ENCODE data around the gene STXBP6.
A peak's percentile ranks its signal among the peaks of the same experiment; 100 is the strongest.
"Not testable (repeated sequence)": the region's sequence is repeated elsewhere in the genome, so short reads cannot be mapped to it uniquely, and the experiment has no call there.

The STXBP6 gene

DNA sequence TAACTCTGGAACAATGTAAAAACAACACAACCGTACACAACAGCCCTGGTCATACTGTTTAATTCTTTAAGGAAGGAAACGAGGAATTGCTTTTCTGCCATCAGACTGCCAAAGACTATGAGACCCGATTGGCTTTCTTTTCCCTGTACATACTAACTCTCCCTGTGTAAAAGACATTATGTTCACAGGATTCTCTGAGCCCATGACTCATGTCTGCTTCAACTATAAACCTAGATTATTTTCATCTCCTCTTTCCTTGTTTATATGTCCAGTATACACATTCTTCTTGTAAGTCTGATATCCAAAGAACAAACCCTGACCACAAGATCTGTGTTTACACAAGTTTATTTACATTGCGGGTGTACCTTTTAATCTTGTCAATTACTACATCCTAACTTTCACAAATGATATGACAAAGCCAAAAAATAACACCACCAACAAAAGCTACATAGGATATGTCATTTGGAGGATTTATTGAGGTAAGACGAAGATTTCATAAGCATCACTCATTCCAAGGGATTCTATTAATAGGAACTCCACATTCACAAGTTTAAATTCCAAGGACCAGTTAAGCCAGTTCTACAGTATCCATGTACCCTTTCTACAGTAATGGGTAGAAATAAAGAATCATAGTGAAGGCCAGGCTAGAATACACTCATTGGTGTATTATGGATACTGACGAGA, 67.3 kb downstream of the STXBP6 start:
- DNase-seq = no peak

DNA sequence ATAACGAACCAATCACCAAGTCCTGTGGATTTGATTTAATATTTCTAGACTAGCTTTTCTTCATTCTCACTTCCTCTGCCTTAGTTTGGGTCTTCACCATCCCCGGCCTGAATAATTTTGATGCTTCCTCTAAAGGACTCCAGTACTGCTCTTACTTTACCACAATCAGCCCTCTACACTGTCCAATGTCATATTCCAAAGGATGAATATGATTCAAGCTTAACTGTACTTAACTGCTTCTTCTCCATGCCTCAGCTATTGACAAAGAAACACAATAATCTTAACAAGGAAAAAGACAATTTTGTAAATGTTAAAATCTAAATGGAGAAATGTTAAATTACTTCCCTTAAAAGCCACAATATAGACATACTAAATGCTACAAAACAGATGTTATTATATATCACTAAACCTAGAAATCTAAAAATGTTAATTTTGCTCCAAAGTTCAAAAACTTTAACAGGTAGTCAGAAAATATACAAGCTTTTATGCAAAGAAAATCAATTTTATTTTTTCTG, 70.2 kb downstream of the STXBP6 start:
- no peak for DNase-seq

DNA sequence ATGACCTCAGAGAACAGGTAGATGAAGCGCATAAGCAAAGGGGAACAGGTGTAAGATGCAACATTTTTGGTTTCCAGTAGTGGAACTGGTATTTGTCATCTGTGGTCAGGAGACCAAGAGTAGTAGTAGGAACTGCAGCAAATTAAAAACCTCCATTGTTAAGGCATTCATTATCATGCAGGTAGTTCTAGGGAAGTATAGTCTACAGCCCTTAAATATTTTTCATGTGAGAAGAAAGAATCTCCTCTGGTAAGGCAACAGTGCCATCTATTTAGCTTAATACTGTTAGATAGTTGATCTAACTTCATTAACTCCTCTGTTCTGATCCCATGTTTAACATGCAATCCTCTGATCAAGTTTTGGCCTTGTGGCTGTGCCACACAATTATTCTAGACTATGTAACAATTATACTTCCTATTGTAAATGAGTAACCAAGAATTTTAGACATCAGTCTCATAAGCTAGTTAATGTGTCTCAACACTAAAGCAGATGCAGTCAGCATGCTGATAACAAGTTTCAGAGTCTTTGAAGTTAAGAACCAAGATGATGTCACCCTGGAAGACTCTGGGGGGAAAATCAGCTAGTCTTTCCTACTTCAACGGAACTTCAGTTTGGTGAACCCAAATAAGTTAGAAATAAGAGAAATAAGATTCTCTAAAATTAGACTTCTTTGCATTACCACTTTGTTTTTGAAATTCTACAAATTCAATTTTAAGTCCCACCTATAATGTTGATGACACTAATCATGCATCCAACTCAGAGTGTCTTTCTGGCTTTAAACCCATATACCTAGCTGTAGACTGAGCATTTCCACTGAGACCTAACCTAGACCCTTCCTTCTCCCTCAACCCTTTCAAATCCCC, 70.9 kb downstream of the STXBP6 start:
- DNase-seq = no peak

DNA sequence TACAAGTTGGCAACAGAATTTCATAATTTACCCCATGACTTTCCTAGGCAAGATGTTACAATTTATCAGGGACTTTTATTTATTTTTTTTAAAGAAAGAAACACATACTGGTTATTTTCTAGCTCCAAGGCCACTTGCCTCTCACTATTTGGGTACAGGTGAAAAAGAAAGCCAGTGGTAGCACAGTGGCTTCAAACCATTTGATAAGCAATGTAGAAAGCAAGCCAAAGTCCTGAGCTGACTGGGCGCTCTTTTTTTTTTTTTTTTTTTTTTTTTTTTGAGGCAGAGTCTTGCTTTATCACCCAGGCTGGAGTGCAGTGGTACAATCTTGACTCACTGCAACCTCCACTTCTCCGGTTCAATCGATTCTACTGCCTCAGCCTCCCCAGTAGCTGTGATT, 73.3 kb downstream of the STXBP6 start:
- DNase-seq = no peak

DNA sequence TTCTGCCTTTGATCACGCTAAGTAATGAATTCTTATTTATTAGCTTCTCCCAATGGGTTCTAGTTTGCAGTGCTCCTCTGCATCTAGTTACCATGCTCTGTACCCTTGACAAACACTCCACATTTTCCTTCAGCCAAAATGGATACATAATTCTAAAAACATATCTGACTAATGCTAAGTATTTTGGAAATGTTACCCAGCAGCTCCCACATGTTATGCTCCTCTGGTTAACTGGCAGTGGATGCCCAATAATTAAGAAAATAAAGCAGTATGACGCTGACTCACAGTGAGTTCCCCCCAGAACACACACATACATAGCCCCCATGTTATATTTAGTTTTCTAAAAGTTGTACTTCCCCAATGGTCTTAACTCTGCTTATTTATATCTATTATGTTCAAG, 74.6 kb downstream of the STXBP6 start:
- DNase-seq = no peak

DNA sequence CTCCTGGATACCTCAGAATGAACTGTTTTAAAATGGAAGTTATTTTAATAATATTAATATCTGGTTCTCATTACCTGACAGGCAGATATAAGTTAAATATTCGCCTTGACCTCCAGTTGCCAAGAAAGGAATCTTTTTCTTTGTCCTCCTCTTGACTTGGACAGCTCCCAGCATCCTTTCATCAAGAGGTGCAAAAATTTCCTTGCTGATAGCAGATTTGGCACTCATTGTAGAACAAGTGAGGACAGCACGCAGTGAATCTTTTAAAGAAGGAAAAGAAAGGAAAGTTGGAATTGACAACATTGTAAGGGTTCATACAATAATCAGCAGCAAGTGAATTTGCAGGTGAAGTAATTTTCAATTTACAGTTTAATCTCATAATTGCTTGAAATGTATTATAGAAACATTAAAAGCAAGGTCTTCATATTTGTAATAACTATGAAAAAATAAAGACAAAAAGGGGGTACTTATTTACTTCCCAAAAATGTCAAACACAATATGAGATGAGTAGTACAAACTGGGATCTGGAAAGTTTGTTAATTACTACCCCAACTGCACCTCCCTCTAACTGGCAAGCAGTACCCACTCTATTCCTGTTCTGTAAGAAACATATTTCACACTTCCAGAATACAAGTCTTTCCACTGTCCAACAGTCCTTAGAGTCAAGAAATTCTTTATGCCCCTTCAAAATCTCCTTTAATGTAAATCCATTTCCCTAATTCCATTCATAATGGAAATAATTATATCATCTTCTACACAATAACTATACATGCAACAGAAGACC, 75.2 kb downstream of the STXBP6 start:
- no peak for DNase-seq

DNA sequence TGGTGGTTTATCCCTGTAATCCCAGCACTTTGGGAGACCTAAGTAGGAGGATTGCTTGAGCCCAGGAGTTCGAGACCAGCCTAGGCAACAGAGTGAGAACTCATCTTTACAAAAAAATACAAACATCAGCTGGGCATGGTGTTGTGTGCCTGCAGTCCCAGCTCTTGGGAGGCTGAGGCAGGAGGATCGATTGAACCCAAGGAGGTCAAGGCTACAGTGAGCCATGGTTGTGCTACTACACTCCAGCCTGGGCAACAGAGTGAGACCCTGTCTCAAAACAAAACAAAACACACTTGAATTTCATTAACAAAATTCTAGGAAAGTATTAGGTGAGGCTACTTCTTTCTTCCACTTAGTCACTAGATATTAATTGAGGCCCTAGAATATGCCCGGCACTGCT, 77.1 kb downstream of the STXBP6 start:
- no peak for DNase-seq

DNA sequence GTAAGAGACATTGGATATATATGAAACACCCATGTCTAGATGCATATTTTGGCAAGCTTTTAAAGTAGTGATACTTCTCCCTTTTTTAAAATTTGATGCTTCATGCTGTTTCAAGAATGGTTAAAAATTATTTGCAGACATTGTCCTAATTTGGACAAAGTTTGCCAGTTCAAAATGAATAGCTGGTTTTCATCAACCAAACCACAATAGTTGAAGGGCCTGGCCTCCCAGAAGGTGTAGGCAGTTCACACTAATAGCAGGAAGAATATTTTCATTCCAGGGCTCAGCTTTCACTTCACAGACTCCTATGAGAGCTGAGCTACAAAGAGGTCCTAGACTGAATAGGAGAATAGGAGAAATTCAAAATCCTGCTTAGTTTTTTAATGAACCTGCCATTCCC, 78.7 kb downstream of the STXBP6 start:
- no peak for DNase-seq

DNA sequence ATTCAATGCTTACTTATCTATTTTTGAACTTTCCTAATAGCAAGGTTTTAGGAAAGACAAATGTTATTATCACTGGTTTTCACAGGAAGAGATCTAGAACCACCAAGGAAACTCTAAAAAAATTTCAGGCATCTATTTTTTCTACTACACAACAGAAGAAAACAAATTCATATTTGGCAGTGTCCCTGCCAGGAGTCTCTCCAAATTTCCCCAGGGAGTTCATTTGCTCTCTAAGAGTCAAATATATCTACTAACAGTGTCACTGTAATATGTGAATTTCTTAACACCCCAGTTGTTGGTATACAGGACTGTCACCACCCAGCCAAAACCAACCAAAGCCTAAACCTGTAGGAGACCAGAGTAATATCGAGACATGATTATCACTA, 83.4 kb downstream of the STXBP6 start:
- no peak for DNase-seq

DNA sequence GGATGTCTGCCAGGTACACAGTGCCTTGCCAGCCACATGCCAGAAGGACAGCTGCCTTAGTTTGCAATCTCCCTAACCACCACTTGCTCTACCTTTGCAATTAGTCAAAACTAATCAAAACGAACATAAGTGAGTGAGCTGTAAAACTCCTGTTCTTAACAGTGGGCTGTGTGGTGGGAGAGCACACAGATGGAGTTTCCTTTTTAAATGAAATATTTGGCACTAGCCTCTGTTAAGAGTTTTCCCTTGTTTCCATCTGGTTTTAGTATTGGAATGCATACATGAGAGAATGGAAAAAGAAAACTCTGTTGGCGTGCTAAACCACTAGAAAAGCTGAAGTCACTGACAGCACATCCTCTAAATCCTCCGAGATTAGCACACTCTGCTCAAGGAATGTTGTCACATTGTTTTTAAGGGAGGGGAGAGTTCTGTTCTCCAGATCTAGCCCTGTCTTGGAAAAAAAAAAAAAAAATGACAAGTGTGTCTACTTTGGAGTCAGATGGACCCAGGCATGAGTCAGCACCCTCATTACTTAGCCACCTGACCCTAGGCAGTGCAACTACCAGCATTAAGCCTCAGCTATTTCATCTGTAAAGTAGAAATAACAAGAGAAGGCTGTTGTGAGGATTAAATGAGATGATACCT, 83.9 kb downstream of the STXBP6 start:
- DNase-seq = no peak

DNA sequence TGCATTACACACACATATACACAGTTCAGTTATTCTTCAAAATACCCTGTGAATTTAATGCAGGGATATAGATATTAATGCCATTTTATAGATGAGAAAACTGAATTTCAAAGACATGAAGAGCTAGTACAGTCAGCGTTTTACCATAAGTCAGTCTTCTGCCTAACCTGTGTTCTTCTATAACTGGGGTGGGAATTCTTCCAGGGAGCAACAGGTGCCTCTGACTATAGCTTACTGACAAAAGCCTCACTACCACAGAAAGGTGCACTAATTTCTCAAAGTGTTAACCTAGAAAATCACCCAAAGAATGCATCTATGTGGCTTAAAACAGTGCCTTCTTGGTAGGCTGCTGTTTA, 84.4 kb downstream of the STXBP6 start:
- no peak for DNase-seq

DNA sequence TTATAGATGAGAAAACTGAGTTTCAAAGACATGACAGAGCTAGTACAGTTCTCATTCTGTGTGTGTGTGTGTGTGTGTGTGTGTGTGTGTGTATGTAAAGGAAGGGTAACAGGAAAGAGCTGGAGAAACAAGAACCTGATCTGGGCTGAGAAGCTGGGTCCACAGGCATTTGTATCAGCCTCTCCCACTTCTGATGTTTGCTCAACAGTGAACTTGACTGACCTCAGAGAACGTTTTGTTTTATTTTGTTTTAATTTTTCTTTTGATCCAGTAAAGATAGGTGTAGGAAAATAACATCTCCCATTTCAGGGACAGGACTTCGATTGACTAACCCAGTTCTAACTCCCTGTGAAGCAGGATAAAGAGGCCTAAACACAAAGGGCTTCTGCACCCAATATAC, 85.4 kb downstream of the STXBP6 start:
- no peak for DNase-seq

DNA sequence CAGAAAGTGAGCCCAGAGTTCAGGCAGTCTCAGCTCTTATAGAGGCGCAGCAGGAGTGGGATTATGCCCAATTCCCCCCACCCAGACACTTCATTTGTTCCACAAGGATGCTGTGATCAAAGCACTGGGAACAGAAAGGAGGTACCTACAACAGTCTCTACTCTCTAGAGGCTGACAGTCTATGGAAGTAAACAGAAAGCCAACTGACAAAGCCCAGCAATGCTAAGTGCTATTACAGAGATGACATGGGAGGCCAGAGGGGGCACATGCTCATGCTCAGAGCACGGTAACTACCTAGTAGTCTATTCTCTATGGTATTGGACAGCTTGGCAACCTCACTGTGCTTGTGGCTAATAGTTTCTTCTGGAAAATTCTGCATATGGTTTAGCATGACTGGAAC, 85.9 kb downstream of the STXBP6 start:
- no peak for DNase-seq

DNA sequence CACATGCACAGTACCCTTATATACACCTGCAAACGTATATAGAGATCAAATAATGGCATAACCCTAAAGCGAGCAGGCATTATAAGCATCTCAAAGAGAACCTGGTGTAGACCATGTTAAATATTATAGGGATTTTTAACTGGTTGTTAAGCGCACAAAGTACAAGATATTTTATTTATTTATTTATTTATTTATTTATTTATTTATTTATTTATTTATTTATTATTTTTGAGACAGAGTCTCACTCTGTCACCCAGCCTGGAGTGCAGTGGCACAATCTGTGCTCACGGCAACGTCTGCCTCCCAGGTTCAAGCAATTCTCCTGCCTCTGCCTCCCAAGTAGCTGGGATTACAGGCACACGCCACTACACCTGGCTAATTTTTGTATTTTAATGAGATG, 87.8 kb downstream of the STXBP6 start:
- DNase-seq = not testable (repeated sequence)

DNA sequence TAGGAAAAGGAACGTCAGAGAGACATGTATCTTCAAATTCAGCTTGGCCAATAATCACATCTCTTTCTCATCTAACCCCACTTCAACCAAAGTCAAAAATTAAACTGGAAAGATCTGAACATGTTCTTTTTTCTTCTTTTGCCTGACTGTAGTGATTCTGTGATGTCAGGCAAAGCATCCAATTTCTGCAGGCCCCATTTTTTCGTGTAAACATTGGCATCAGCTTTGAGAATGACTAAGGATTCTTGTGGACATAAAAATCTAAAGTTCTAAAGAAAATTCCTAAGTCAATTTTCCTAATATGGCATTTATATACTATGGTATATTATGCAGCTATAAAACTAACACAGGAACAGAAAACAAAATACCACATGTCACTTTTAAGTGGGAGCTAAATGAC, 89.1 kb downstream of the STXBP6 start:
- DNase-seq = no peak

DNA sequence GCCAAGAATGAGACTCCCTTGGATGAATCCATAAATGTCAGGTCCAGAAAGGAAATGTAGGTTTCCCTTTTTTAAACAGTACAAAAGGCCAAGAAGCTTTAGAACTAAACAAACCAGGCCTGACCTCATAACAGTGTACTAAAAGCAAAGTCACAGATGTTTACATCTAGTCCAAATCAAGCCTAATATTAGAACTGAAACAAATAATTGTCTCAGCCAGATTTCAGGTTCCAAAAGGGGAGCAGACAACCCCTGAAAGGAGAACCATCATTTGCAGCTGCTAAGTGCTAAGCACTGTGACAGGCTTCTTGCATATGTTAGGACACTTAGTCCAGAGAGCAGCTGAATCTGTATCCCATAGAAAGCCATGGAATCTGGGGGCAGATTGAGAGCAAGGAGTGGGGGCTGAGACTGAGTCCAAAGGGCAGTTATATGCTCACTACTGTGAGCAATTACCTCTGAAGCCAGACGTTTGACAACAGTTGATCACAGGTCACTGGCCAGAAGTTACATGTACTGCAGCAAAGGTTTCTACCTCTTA, 90.1 kb downstream of the STXBP6 start:
- DNase-seq = no peak

DNA sequence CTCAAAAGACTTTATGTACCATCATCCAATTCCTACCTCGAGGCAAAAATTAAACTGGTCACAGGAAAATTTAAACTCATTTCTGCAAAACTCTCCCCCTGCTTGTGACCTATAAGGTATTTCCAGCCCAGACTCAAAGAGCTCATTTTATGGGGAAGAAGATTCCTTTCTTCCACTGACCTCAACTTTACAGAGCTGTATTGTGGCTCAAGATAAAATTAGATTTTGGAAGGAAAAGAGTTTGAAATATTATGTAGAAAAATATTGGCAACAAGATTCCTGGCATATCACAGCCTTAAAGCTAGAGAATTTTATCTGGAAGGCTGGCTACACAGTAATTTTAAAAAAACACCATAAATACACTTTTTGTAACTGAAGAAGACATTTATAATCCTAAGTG, 91.7 kb downstream of the STXBP6 start:
- no peak for DNase-seq

DNA sequence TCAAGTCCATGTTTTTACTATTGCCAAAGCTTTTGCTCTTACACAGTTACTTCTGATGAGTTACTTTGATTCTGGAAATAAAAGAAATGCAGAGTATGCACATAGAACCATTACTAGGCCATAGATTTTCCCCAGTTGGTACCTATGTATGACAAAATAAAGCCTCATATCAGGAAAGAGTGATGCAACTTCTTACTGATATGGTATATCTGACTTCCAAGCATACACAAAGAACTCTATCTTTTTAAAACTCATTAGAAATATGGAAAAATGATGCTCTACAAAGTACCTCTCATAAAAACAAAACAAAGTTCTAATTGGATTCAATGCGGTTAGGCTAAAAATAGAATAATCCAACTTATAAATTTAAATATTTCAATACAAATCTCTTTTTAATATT, 92.1 kb downstream of the STXBP6 start:
- DNase-seq = no peak

DNA sequence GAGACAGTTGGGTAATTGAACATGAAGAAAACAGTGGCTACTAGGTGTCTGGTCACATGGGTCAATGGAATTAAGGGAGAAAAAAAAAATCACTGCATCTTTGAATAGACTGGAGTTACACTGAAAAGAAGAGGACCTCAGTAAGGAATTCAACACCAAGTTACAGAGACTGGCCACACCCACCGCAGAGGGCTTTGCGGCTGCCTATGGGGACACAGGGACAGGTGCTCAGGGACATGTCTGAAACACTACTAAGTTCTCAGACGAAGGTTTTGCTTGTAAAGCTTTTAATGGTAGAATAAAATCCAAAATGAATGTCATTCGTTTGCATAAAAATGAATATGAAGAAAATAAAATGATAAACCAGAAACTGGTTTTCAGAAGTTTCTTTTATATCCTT, 93.8 kb downstream of the STXBP6 start:
- DNase-seq = no peak

DNA sequence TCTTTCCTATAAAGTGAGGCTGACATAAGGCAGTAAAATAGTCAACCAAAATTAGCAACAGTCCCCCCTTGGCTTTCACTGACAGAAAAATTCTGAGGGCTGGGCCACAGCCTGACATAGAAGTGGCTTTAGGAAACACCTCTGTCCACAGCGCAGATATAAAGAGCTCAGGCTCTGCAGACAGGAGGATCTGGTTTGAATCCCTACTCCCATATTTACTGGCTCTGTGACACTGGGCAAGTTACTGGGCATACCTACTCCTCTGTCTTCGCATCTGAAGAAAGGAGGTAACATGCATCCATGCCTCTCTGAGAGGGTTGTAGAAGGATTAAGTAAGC, 95.3 kb downstream of the STXBP6 start:
- DNase-seq = no peak

DNA sequence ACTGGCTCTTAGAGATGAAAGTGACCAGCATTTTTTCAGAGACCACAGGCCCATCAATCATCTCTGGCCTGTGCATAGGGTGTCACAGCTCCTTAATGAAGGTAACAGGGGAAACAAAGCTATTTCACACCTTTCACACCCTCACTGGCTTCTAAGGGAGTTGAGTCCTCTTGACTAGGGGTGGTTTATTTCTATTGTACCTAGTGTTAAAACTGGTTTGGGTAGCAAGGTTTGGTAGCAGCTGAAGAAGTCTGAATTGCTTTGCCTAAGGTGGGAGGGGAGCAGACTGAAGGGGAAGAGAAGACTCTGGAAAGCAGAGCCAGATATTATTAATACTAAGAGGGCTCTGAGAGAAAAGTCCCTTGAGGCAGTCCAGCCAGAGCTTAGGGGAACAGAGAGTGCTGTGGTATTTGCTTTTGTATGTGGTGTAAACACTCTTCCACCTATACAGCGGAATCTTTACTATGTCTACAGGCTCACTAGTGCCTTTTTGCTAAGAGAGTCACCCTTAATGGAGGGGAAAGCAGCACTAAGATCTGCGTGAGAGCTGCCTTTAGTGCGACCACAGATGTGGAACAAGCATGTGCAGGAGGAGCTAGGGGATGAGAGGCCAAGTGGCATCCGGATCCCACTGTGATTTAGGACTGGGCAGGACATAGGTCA, 95.8 kb downstream of the STXBP6 start:
- DNase-seq = peak; percentile 89

DNA sequence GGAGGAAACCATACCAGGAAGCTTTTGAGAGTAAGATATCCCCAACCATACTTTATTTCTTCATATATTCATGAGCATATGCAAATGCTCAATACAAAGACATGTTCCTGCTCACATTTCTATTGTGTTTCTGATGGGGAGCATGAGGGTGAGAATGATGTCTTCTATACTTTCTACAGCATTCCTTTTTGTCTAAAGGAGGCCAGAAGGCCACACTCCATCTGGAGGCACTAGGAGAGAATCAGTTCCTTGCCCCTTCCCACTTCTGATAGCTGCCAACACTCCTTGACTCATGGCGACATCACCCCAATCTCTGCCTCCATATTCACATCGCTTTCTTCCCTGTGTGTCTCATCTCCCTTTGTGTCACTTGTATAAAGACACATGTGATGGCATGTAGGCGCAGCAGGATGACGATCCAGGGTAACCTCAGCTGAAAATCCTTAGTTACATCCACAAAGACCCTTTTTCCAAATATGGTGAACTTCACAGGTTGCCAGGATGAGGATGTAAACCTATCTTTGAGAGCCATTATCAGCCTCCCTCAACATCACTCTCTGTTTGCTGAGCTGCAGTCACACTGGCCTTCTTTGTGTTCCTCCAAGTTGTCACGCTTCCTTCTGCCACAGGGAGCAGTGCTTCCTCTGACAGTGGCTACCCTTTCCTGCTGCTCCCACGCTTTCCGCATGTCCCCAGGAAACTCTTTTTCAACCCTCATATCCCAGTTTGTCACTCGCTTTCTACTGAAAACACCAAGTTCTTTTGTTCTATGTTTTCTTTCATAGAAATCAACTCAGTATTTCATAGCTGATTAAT, 96.9 kb downstream of the STXBP6 start:
- no peak for DNase-seq
